ENCODE measurements around the gene GLDC.
"Not testable (repeated sequence)": the region's sequence is repeated elsewhere in the genome, so short reads cannot be mapped to it uniquely, and the experiment has no call there.

Gene GLDC

DNA sequence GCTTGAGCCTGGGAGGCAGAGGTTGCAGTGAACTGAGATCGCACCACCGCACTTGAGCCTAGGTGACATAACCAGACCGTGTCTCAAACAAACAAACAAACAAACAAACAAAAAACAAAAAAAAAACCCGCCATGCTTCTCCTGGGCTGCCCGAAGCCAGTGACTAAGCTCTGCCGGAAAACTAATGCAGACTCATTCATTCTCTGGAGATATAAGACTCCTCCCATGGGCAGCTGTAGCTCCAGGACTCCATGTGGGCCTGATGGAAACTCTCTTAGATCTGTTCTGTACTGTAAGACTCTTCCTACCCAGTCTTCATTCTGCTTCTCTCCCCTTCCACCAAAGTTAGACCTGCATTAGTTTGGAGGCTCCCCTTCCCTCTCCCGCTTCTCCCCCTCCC, 11.1 kb downstream of the GLDC start:
- no peak overlapping the region for H3K9ac ChIP-seq (ENCODE audit: low read length)
- no peaks in the 10 kb centered on the region for H3K9me3 ChIP-seq (ENCODE audit: low read length)
- H3K27me3 ChIP-seq (ENCODE audit: control insufficient read depth in 1 of 2, insufficient read depth in 2 of 2, low read length in 2 of 2), result no peaks in the 10 kb centered on the region
- no peaks in the 10 kb centered on the region for H3K4me1 ChIP-seq (ENCODE audit: insufficient read depth, low read length)
- no peak overlapping the region for H3K27ac ChIP-seq (ENCODE audit: low read depth, low read length)
- no peaks in the 10 kb centered on the region for H3K36me3 ChIP-seq (ENCODE audit: insufficient read depth, low read length)
- no peak overlapping the region for H3K4me3 ChIP-seq (ENCODE audit: low read depth in 1 of 2, low read length in 2 of 2)

DNA sequence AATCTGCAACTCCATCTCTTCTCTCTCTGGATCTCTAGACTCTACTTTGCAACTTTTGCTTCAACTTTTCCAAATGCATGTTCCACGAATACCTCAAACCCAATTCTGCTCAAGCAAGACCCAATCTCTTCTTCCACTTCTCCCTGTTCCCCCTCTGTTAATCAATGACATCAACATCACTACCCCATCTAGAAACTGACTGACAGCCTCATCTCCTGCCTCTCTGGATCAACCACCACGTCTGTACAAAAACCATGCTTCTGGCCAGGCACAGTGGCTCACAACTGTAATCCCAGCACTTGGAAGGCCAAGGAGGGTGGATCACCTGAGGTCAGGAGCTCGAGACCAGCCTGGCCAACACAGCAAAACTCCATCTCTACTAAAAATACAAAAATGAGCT, 12.2 kb downstream of the GLDC start:
- Histone ChIP-seq H3K36me3 (ENCODE audit: insufficient read depth, low read length) (no peaks in the 10 kb centered on the region), H3K9me3 (ENCODE audit: low read length) (no peaks in the 10 kb centered on the region), H3K9ac (ENCODE audit: low read length) (no peak overlapping the region), H3K4me1 (ENCODE audit: insufficient read depth, low read length) (no peaks in the 10 kb centered on the region), H3K27ac (ENCODE audit: low read depth, low read length) (no peak overlapping the region), H3K27me3 (ENCODE audit: control insufficient read depth in 1 of 2, insufficient read depth in 2 of 2, low read length in 2 of 2) (no peaks in the 10 kb centered on the region), H3K4me3 (ENCODE audit: low read depth in 1 of 2, low read length in 2 of 2) (no peak overlapping the region)

DNA sequence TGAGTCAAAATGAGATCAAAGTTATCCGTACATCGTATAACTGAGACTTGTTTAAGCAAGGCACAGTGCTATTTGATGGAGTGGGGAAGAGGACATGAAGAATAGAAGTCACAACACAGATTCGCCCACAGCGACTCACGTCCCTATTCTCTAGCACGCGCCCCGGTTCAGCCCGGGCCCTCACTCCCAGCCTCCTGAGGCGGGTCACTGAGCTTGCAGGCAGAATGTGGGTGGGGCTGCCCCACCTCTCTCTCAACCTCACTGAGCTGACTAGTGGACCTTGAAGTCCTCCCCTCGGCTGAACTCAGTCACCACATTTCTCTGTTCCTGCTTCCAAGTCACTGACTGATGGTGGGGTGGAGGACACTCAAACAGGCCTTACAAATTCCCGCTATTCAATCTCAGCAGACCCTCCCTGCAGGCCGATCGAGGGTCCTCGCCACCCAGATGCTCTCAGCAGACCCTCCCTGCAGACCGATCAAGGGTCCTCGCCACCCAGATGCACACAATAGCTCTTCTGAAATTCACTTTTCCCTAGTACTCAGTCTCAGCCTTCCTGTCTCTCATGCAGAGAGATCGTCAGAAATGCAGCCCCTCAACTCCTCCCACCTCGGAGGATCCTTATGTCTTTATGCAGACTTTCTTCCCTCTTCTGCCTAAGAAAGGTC, 12.9 kb downstream of the GLDC start:
- Histone ChIP-seq H3K9ac (ENCODE audit: low read length) (no peak overlapping the region), H3K9me3 (ENCODE audit: low read length) (no peaks in the 10 kb centered on the region), H3K27ac (ENCODE audit: low read depth, low read length) (no peak overlapping the region), H3K36me3 (ENCODE audit: insufficient read depth, low read length) (no peaks in the 10 kb centered on the region), H3K27me3 (ENCODE audit: control insufficient read depth in 1 of 2, insufficient read depth in 2 of 2, low read length in 2 of 2) (no peaks in the 10 kb centered on the region), H3K4me1 (ENCODE audit: insufficient read depth, low read length) (no peaks in the 10 kb centered on the region), H3K4me3 (ENCODE audit: low read depth in 1 of 2, low read length in 2 of 2) (no peak overlapping the region)

DNA sequence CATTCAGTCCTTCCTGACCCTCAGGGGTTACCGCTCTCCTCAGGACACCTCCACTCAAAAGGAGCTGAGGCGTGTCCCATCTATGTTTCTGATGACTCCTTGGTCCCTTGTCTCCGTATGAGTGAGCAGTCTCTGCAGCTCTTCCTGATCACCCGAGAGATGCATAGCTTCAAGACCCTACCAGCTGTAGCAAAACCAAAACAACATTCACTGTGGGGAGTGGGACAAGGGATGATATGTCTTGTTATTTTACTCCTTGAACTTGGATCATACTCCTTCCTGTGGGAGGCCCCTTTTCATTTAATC, 14.4 kb downstream of the GLDC start:
- Histone ChIP-seq H3K4me1 (ENCODE audit: insufficient read depth, low read length) (no peaks in the 10 kb centered on the region), H3K27me3 (ENCODE audit: control insufficient read depth in 1 of 2, insufficient read depth in 2 of 2, low read length in 2 of 2) (no peaks in the 10 kb centered on the region), H3K27ac (ENCODE audit: low read depth, low read length) (no peak overlapping the region), H3K36me3 (ENCODE audit: insufficient read depth, low read length) (no peaks in the 10 kb centered on the region), H3K4me3 (ENCODE audit: low read depth in 1 of 2, low read length in 2 of 2) (no peak overlapping the region), H3K9me3 (ENCODE audit: low read length) (no peaks in the 10 kb centered on the region), H3K9ac (ENCODE audit: low read length) (no peak overlapping the region)

DNA sequence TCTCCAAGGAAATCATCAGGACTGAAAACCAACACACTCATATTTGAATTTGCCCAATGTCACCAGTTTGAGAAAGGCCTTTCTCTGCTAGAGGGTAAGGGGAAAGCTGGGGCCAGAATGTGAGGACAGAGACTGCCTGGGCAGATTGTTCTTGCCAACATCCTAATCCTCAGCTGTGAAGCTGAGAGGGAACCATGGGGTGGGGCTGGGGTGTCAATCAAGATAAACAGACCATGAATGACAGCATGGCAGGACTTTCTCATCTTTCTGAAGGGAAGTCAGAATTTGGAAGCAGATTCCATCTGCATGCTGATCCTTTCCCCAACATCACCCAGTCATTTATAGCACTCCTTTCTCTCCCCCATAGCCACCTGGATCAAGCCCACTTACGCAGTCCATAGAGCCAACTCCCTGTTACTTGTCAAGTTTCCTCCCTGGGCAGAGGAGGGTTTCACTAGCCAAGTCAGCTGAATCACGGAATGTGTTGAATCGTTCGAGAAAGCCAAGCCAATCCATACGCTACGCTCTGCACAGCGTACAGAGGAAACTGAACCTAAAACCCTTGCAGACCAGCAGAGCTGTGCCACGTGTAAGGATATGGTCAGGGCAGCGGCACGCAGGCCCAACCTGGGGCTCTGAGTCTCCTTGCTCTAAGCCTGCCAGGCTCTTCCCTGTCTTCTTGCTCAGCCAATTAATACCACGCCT, 14.9 kb downstream of the GLDC start:
- no peaks in the 10 kb centered on the region for H3K36me3 ChIP-seq (ENCODE audit: insufficient read depth, low read length)
- H3K27ac ChIP-seq (ENCODE audit: low read depth, low read length), result no peak overlapping the region
- H3K9me3 ChIP-seq (ENCODE audit: low read length), result no peaks in the 10 kb centered on the region
- no peak overlapping the region for H3K4me3 ChIP-seq (ENCODE audit: low read depth in 1 of 2, low read length in 2 of 2)
- H3K27me3 ChIP-seq (ENCODE audit: control insufficient read depth in 1 of 2, insufficient read depth in 2 of 2, low read length in 2 of 2), result no peaks in the 10 kb centered on the region
- H3K4me1 ChIP-seq (ENCODE audit: insufficient read depth, low read length), result no peaks in the 10 kb centered on the region
- no peak overlapping the region for H3K9ac ChIP-seq (ENCODE audit: low read length)

DNA sequence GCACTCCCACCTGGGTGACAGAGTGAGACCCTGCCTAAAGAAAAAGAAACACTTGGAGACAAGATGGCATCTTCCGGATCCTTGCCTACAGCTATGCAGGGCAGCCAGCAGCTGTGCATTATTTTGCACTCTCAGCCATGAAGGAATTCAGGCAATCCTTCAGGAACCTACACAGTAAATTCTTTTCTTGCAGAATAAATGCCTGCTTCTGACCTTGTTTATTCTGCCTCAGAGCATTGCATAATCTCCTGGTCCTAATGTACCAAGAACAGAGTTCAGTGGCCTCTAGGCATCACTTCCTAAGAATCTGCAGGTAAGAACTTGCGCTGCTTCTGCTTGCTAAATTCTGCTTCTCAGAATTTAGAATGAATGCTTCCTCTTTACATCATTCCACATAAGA, 16.8 kb downstream of the GLDC start:
- Histone ChIP-seq H3K27ac (ENCODE audit: low read depth, low read length) (no peak overlapping the region), H3K9me3 (ENCODE audit: low read length) (no peaks in the 10 kb centered on the region)

DNA sequence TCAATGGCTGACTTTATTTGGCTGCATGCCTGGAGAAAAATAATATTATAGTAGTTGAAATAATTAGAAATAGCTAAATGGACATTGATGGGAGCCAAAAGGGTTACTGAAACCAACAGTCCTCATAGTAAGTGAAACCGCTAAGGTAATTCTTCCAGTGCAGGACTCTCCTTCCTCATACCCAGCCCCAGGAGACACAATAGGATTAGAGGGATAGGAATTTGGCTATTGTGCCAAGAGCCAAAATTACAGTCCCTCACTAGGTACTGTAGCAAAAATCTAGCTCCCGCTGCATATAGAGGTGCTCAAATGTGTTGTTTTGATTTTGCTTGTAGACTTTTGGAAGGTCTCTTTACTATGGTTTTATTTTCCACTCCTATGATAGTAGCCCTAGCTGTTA, 20.2 kb downstream of the GLDC start:
- H3K27me3 ChIP-seq (ENCODE audit: control insufficient read depth in 1 of 2, insufficient read depth in 2 of 2, low read length in 2 of 2), result no peaks in the 10 kb centered on the region
- H3K4me3 ChIP-seq (ENCODE audit: low read depth in 1 of 2, low read length in 2 of 2), result no peak overlapping the region
- H3K36me3 ChIP-seq (ENCODE audit: insufficient read depth, low read length), result no peaks in the 10 kb centered on the region
- no peaks in the 10 kb centered on the region for H3K9me3 ChIP-seq (ENCODE audit: low read length)
- no peak overlapping the region for H3K27ac ChIP-seq (ENCODE audit: low read depth, low read length)
- H3K4me1 ChIP-seq (ENCODE audit: insufficient read depth, low read length), result no peaks in the 10 kb centered on the region
- no peak overlapping the region for H3K9ac ChIP-seq (ENCODE audit: low read length)

More for the DNA sequence above, 16.8 kb downstream of the GLDC start:
- no peak overlapping the region for H3K9ac ChIP-seq (ENCODE audit: low read length)
- no peaks in the 10 kb centered on the region for H3K27me3 ChIP-seq (ENCODE audit: control insufficient read depth in 1 of 2, insufficient read depth in 2 of 2, low read length in 2 of 2)
- no peaks in the 10 kb centered on the region for H3K36me3 ChIP-seq (ENCODE audit: insufficient read depth, low read length)
- H3K4me3 ChIP-seq (ENCODE audit: low read depth in 1 of 2, low read length in 2 of 2), result no peak overlapping the region
- H3K4me1 ChIP-seq (ENCODE audit: insufficient read depth, low read length), result no peaks in the 10 kb centered on the region

DNA sequence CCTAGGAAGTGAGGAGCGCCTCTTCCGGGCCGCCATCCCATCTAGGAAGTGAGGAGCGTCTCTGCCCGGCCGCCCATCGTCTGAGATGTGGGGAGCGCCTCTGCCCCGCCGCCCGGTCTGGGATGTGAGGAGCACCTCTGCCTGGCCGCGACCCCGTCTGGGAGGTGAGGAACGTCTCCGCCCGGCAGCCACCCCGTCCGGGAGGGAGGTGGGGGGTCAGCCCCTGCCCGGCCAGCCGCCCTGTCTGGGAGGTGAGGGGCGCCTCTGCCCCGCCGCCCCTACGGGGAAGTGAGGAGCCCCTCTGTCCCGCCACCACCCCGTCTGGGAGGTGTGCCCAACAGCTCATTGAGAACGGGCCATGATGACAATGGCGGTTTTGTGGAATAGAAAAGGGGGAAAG, 22.7 kb downstream of the GLDC start:
- not testable (repeated sequence) for H3K27me3 ChIP-seq (ENCODE audit: control insufficient read depth in 1 of 2, insufficient read depth in 2 of 2, low read length in 2 of 2); H3K27ac ChIP-seq (ENCODE audit: low read depth, low read length); H3K9ac ChIP-seq (ENCODE audit: low read length); H3K4me3 ChIP-seq (ENCODE audit: low read depth in 1 of 2, low read length in 2 of 2); H3K36me3 ChIP-seq (ENCODE audit: insufficient read depth, low read length); H3K9me3 ChIP-seq (ENCODE audit: low read length); H3K4me1 ChIP-seq (ENCODE audit: insufficient read depth, low read length)

DNA sequence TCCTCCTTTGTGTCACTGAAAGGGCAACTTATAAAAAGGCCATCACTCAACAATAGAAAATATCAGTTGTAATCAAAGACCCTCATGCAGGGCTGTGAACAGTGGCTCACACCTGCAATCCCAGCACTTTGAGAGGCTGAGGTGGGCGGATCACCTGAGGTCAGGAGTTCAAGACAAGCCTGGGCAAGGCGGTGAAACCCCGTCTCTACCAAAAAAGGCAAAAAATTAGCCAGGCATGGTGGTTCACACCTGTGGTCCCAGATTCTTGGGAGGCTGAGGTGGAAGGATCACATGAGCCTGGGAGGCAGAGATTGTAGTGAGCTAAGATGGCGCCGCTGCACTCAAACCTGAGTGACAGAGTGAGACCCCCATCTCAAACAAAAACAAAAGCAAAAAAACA, 24.7 kb downstream of the GLDC start:
- no peaks in the 10 kb centered on the region for H3K4me1 ChIP-seq (ENCODE audit: insufficient read depth, low read length)
- no peak overlapping the region for H3K9ac ChIP-seq (ENCODE audit: low read length)
- H3K27ac ChIP-seq (ENCODE audit: low read depth, low read length), result no peak overlapping the region
- no peak overlapping the region for H3K4me3 ChIP-seq (ENCODE audit: low read depth in 1 of 2, low read length in 2 of 2)
- no peaks in the 10 kb centered on the region for H3K36me3 ChIP-seq (ENCODE audit: insufficient read depth, low read length)
- H3K27me3 ChIP-seq (ENCODE audit: control insufficient read depth in 1 of 2, insufficient read depth in 2 of 2, low read length in 2 of 2), result no peaks in the 10 kb centered on the region
- no peaks in the 10 kb centered on the region for H3K9me3 ChIP-seq (ENCODE audit: low read length)

DNA sequence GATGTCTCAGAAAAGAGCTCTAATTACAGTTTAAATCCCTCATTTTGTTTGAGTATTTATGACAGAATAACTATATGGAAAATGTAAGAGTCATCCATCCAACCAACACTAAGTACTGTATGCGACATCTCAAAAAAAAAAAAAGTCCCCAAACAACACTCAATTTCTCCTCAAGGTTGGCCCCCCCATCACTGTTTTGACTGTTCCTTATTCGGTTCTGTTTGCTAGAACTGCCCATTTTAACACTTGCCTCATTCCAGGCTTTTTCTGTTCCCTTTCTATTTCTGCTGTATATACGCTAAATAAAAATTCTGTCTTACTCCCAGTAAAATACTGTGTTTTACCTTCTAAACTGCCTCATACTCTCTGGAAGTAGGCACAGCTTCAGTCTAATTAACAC, 25.2 kb downstream of the GLDC start:
- Histone ChIP-seq H3K9me3 (ENCODE audit: low read length) (no peaks in the 10 kb centered on the region), H3K9ac (ENCODE audit: low read length) (no peak overlapping the region), H3K36me3 (ENCODE audit: insufficient read depth, low read length) (no peaks in the 10 kb centered on the region), H3K4me1 (ENCODE audit: insufficient read depth, low read length) (no peaks in the 10 kb centered on the region), H3K4me3 (ENCODE audit: low read depth in 1 of 2, low read length in 2 of 2) (no peak overlapping the region), H3K27me3 (ENCODE audit: control insufficient read depth in 1 of 2, insufficient read depth in 2 of 2, low read length in 2 of 2) (no peaks in the 10 kb centered on the region), H3K27ac (ENCODE audit: low read depth, low read length) (no peak overlapping the region)

DNA sequence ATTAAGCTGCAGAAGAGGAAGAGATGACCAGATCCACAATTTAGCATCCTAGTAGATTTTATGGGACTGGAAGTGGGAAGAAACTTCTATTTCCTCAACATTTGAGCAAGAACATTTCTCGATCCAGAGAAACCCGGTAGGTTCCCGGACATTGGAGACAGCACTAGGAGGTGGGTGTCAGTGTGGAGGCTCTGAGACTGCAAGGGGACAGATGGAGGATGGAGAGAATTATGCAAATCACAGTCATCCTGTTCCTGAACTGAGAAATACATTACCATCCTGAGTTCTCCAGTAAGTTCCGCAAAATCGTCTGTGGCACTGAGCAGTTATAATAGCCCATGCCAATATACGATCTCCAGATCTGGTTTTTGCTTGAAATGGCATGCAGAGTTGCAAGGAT, 25.6 kb downstream of the GLDC start:
- H3K4me1 ChIP-seq (ENCODE audit: insufficient read depth, low read length), result no peaks in the 10 kb centered on the region
- no peaks in the 10 kb centered on the region for H3K27me3 ChIP-seq (ENCODE audit: control insufficient read depth in 1 of 2, insufficient read depth in 2 of 2, low read length in 2 of 2)
- H3K27ac ChIP-seq (ENCODE audit: low read depth, low read length), result no peak overlapping the region
- no peaks in the 10 kb centered on the region for H3K36me3 ChIP-seq (ENCODE audit: insufficient read depth, low read length)
- no peak overlapping the region for H3K9ac ChIP-seq (ENCODE audit: low read length)
- H3K4me3 ChIP-seq (ENCODE audit: low read depth in 1 of 2, low read length in 2 of 2), result no peak overlapping the region
- H3K9me3 ChIP-seq (ENCODE audit: low read length), result no peaks in the 10 kb centered on the region

DNA sequence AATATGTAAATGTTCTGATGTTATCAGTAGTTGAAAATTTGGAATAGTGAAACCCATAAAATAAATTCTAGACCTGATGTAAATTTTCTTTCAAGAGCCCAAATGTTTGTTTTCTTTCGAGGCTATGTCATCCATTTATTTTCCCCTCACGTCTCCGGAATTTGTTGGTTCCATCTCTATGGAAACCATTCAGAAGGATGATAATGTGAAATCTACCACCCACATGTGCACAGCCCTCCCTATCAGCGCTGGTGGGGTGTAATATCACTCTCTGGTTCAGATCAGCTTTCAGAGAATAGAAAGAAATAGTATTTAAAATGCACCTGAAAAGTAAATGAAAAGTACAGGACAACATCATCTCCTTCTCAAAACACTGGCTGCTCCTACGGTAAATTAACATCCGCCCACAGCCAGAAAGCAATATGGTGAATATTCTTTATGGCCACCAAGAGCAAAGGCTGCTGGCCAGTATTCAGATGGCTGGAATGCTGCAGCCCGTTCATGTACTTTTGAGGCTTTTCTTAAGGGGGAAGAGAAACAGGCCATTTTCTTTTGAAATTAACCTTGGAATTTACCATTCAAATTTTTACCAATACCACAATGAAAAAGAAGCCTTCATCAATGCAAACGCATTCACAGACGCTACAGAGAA, 28.5 kb downstream of the GLDC start:
- no peaks in the 10 kb centered on the region for H3K4me1 ChIP-seq (ENCODE audit: insufficient read depth, low read length)

More for the DNA sequence above, 28.5 kb downstream of the GLDC start:
- no peak overlapping the region for H3K4me3 ChIP-seq (ENCODE audit: low read depth in 1 of 2, low read length in 2 of 2)
- H3K36me3 ChIP-seq (ENCODE audit: insufficient read depth, low read length), result no peaks in the 10 kb centered on the region
- H3K9ac ChIP-seq (ENCODE audit: low read length), result no peak overlapping the region
- H3K27me3 ChIP-seq (ENCODE audit: control insufficient read depth in 1 of 2, insufficient read depth in 2 of 2, low read length in 2 of 2), result no peaks in the 10 kb centered on the region
- H3K9me3 ChIP-seq (ENCODE audit: low read length), result no peaks in the 10 kb centered on the region
- H3K27ac ChIP-seq (ENCODE audit: low read depth, low read length), result no peak overlapping the region
